Activated T-cell treated with anti-CD3 and anti-CD28 coated beads, Interleukin-2, amount 50 U/mL, for 4 hours (primary cell): ENCODE data around the gene CSDE1. TPM values are rescaled to one million over a fixed set of nuclear protein-coding genes. Genes with fewer than 3 reads are reported as not detected.
A peak's percentile ranks its signal among the peaks of the same experiment; 100 is the strongest.

Experiments
- ATAC-seq, 2 donors: fragments of 200-7000 bp; cut with Tn5 transposase; one replicate each; pipeline ENCODE4 v1.10.0; 2021
- DNase-seq: peaks from one replicate; pipeline ENCODE4 v3.0.0-alpha.2; 2020
- H3K27me3 Mint-ChIP-seq: one replicate; pipeline ENCODE4 v1.8.0; 2021; ENCODE audit warnings: low read depth, mixed read lengths
- H3K36me3 Mint-ChIP-seq: one replicate; pipeline ENCODE4 v1.8.0; 2022; ENCODE audit warnings: mixed read lengths; ENCODE audit not compliant: insufficient read depth
- H3K4me1 Mint-ChIP-seq: one replicate; pipeline ENCODE4 v1.8.0; 2021; ENCODE audit warnings: low read depth, mixed read lengths
- H3K4me3 Mint-ChIP-seq: one replicate; pipeline ENCODE4 v1.8.0; 2021; ENCODE audit warnings: mild to moderate bottlenecking, moderate library complexity, mixed read lengths
- H3K9me3 Mint-ChIP-seq: one replicate; pipeline ENCODE4 v1.8.0; 2021; ENCODE audit warnings: mixed read lengths
- total RNA-seq, 3 donors: library from RNA; stranded (reverse); gene quantifications; one replicate each; pipeline ENCODE4 v1.2.1, GENCODE V29; 2021

The CSDE1 gene
- total RNA-seq, 3 donors from 2014 or later = 460 to 486 (median 469) TPM

- Mint-ChIP-seq H3K27me3 (no peaks in the 10 kb centered on the region), H3K4me3 (no peak overlapping the region), H3K9me3 (no peaks in the 10 kb centered on the region), H3K36me3 (peaks cover 64% of the 10 kb centered on the region), H3K4me1 (no peaks in the 10 kb centered on the region)
- no peak for ATAC-seq
- no peak for DNase-seq
These were observed 28.0 kb downstream of the CSDE1 start for GRCh38 chr1:114729782-114730181.

- Mint-ChIP-seq H3K36me3 (peaks cover 63% of the 10 kb centered on the region), H3K4me3 (no peak overlapping the region), H3K27me3 (no peaks in the 10 kb centered on the region), H3K4me1 (no peaks in the 10 kb centered on the region), H3K9me3 (no peaks in the 10 kb centered on the region)
- ATAC-seq (no peak), DNase-seq (no peak)
These were observed 29.2 kb downstream of the CSDE1 start for GRCh38 chr1:114728553-114728952.

- ATAC-seq = no peak
- Mint-ChIP-seq H3K4me1 (no peaks in the 10 kb centered on the region), H3K9me3 (no peaks in the 10 kb centered on the region), H3K36me3 (peaks cover 67% of the 10 kb centered on the region), H3K27me3 (no peaks in the 10 kb centered on the region), H3K4me3 (no peak overlapping the region)
- DNase-seq = no peak
These were observed 32.6 kb downstream of the CSDE1 start for GRCh38 chr1:114725230-114725629.

GRCh38 chr1:114723915-114724314 lies 33.9 kb downstream of the CSDE1 start:
- DNase-seq (no peak), ATAC-seq (no peak)
- Mint-ChIP-seq H3K36me3 (peaks cover 70% of the 10 kb centered on the region), H3K27me3 (no peaks in the 10 kb centered on the region), H3K9me3 (no peaks in the 10 kb centered on the region), H3K4me1 (peaks cover 5% of the 10 kb centered on the region), H3K4me3 (no peak overlapping the region)

- ATAC-seq = peak in 1 of 2 donors; percentile 38
- DNase-seq = no peak
- Mint-ChIP-seq H3K27me3 (no peaks in the 10 kb centered on the region), H3K9me3 (no peaks in the 10 kb centered on the region), H3K4me3 (no peak overlapping the region), H3K4me1 (peaks cover 8% of the 10 kb centered on the region), H3K36me3 (peaks cover 72% of the 10 kb centered on the region)
These were observed 34.3 kb downstream of the CSDE1 start for GRCh38 chr1:114723457-114723856.

GRCh38 chr1:114720492-114720891 lies 37.3 kb downstream of the CSDE1 start:
- Mint-ChIP-seq H3K27me3 (no peaks in the 10 kb centered on the region), H3K4me3 (no peak overlapping the region)

GRCh38 chr1:114719424-114719787 lies 38.4 kb downstream of the CSDE1 start:
- H3K4me1 Mint-ChIP-seq = peaks cover 19% of the 10 kb centered on the region
- H3K36me3 Mint-ChIP-seq = peaks cover 55% of the 10 kb centered on the region
- ATAC-seq (no peak), DNase-seq (no peak)
- no peaks in the 10 kb centered on the region for H3K9me3 Mint-ChIP-seq
- no peaks in the 10 kb centered on the region for H3K27me3 Mint-ChIP-seq
- H3K4me3 Mint-ChIP-seq = no peak overlapping the region

More at GRCh38 chr1:114720492-114720891, 37.3 kb downstream of the CSDE1 start:
- peaks cover 19% of the 10 kb centered on the region for H3K4me1 Mint-ChIP-seq
- H3K36me3 Mint-ChIP-seq = peaks cover 63% of the 10 kb centered on the region
- ATAC-seq = no peak
- H3K9me3 Mint-ChIP-seq = no peaks in the 10 kb centered on the region
- DNase-seq = no peak

- H3K4me1 Mint-ChIP-seq = peaks cover 24% of the 10 kb centered on the region
- H3K9me3 Mint-ChIP-seq = no peaks in the 10 kb centered on the region
- peak in 1 of 2 donors; percentile 35 for ATAC-seq
- no peaks in the 10 kb centered on the region for H3K27me3 Mint-ChIP-seq
- no peak overlapping the region for H3K4me3 Mint-ChIP-seq
- no peak for DNase-seq
- H3K36me3 Mint-ChIP-seq = peaks cover 52% of the 10 kb centered on the region
These were observed 38.9 kb downstream of the CSDE1 start for GRCh38 chr1:114718661-114719423.

GRCh38 chr1:114716304-114717170 lies 41.2 kb downstream of the CSDE1 start, which contains the start of gene NRAS:
Gene NRAS (minus strand): TSS chr1:114716771. CDS start chr1:114716160, 611 bp downstream.
- DNase-seq (peak; percentile 95), ATAC-seq (peak; percentile 93 to 94)
- no peaks in the 10 kb centered on the region for H3K27me3 Mint-ChIP-seq
- H3K9me3 Mint-ChIP-seq = no peaks in the 10 kb centered on the region
- peak within 1 kb of the TSS; percentile 96 for H3K4me3 Mint-ChIP-seq
- H3K36me3 Mint-ChIP-seq = peaks cover 52% of the 10 kb centered on the region
- H3K4me1 Mint-ChIP-seq = peaks cover 26% of the 10 kb centered on the region

GRCh38 chr1:114715952-114716303 lies 41.9 kb downstream of the CSDE1 start:
- Mint-ChIP-seq H3K27me3 (no peaks in the 10 kb centered on the region), H3K4me1 (peaks cover 26% of the 10 kb centered on the region), H3K36me3 (peaks cover 47% of the 10 kb centered on the region), H3K4me3 (peak overlapping the region; percentile 96), H3K9me3 (no peaks in the 10 kb centered on the region)
- DNase-seq = no peak
- no peak for ATAC-seq

GRCh38 chr1:114712977-114713376 lies 44.8 kb downstream of the CSDE1 start:
- ATAC-seq (no peak), DNase-seq (no peak)
- no peaks in the 10 kb centered on the region for H3K27me3 Mint-ChIP-seq
- H3K4me1 Mint-ChIP-seq = peaks cover 17% of the 10 kb centered on the region
- peaks cover 34% of the 10 kb centered on the region for H3K36me3 Mint-ChIP-seq
- H3K4me3 Mint-ChIP-seq = no peak overlapping the region
- no peaks in the 10 kb centered on the region for H3K9me3 Mint-ChIP-seq

- no peak overlapping the region for H3K4me3 Mint-ChIP-seq
- DNase-seq (no peak), ATAC-seq (no peak)
- H3K36me3 Mint-ChIP-seq = peaks cover 33% of the 10 kb centered on the region
- no peaks in the 10 kb centered on the region for H3K9me3 Mint-ChIP-seq
- H3K4me1 Mint-ChIP-seq = peaks cover 7% of the 10 kb centered on the region
- no peaks in the 10 kb centered on the region for H3K27me3 Mint-ChIP-seq
These were observed 47.4 kb downstream of the CSDE1 start for GRCh38 chr1:114710360-114710759.

GRCh38 chr1:114707604-114708003 lies 50.2 kb downstream of the CSDE1 start:
- Mint-ChIP-seq H3K36me3 (peaks cover 32% of the 10 kb centered on the region), H3K9me3 (no peaks in the 10 kb centered on the region), H3K4me3 (no peak overlapping the region), H3K27me3 (no peaks in the 10 kb centered on the region), H3K4me1 (no peaks in the 10 kb centered on the region)
- no peak for ATAC-seq
- DNase-seq = no peak

- DNase-seq (no peak), ATAC-seq (no peak)
- Mint-ChIP-seq H3K36me3 (peaks cover 13% of the 10 kb centered on the region), H3K4me1 (no peaks in the 10 kb centered on the region), H3K4me3 (no peak overlapping the region), H3K9me3 (no peaks in the 10 kb centered on the region), H3K27me3 (no peaks in the 10 kb centered on the region)
These were observed 54.5 kb downstream of the CSDE1 start for GRCh38 chr1:114703242-114703641.

GRCh38 chr1:114702737-114703136 lies 55.0 kb downstream of the CSDE1 start:
- Mint-ChIP-seq H3K36me3 (peaks cover 11% of the 10 kb centered on the region), H3K27me3 (no peaks in the 10 kb centered on the region), H3K4me3 (no peak overlapping the region), H3K4me1 (no peaks in the 10 kb centered on the region), H3K9me3 (no peaks in the 10 kb centered on the region)
- ATAC-seq (no peak), DNase-seq (no peak)
